GM23248 (cell line): ENCODE measurements around the gene B3GAT3.

ENCODE experiments used
- EZH2 ChIP-seq: fragments of 200-600 bp; sonication (generic); IDR thresholded peaks from 2 replicates; pipeline ENCODE4 v1.6.1; 2018; ENCODE audit warnings: antibody characterized with exemption, mild to moderate bottlenecking; ENCODE audit not compliant: insufficient read depth, poor library complexity, severe bottlenecking
- EZH2phosphoT487 ChIP-seq: fragments of 200-600 bp; sonication (generic); IDR thresholded peaks from 2 replicates; pipeline ENCODE4 v1.6.1; 2018; ENCODE audit warnings: antibody characterized with exemption, moderate library complexity, mild to moderate bottlenecking, low read depth; ENCODE audit not compliant: insufficient read depth

GRCh38 chr11:62647609-62648005 lies 25.8 kb upstream of the B3GAT3 start:
- TF ChIP-seq EZH2phosphoT487, result no peak
- no peak for TF ChIP-seq EZH2
